Stimulated activated CD8-positive, alpha-beta memory T cell treated with anti-CD3 and anti-CD28 coated beads, Interleukin-4, amount 100 ng/mL, for 24 hours (primary cell): ENCODE measurements around the gene HERC2.

Experiments
- DNase-seq: peaks from one replicate; pipeline ENCODE4 v3.0.0-alpha.2; 2020; ENCODE audit warnings: low read depth

The HERC2 gene

DNA sequence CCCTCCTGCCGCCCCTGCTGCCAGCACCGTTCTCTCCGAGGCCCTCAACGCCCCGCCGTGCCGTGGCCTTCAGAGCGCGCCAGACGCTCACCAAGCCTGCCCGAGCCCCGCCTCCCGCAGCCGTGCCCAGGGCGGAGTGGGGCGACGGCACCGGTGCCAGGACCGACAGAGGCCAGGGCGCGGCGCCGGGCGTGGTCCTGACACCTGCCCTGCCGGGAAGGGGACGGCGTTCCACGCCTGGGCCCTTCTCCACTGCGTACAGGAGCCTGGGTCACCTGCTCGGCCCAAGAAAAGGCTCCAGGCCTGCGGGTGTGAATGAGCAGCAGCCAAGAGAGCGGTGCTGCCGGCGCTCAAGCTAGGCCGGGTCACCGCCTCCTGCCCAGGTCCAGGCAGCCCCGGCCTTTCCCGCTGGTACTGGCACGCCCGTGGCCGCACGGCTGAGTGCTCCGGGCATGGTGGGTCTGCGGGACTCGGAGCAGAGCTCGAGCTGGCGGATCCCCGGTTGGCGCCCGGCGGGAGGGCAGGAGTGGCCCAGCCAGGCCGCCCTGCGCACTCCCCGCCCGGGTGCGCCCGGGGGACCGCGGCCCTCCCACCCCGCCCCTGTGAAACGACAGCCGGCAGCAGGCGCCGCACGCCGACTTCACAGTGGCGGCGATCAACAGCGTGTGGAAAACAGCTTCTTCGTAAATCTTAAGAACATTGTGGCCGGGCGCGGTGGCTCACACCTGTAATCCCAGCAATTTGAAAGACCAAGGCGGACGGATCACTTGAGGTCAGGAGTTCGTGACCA is 227.1 kb downstream of the HERC2 start:
- DNase-seq: no peak

- DNase-seq: no peak
Measured at GRCh38 chr15:28093752-28094535, 228.0 kb downstream of the HERC2 start.

DNA sequence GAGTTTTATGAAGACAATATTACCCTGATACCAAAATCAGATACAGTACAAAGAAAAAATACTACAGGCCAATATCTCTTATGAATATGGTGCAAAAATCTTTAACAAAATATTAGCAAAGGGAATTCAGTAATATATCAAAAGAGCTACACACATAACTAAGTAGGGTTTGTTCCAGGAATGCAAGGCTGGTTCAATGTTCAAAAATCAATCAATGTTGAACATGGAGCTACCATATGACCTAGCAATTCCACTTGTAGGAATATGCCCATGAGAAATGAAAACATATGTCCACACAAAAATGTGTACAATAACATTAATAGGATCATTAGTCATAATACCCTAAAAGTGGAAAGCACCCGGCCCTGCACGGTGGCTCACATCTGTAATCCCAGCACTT is 230.7 kb downstream of the HERC2 start:
- no peak for DNase-seq

DNA sequence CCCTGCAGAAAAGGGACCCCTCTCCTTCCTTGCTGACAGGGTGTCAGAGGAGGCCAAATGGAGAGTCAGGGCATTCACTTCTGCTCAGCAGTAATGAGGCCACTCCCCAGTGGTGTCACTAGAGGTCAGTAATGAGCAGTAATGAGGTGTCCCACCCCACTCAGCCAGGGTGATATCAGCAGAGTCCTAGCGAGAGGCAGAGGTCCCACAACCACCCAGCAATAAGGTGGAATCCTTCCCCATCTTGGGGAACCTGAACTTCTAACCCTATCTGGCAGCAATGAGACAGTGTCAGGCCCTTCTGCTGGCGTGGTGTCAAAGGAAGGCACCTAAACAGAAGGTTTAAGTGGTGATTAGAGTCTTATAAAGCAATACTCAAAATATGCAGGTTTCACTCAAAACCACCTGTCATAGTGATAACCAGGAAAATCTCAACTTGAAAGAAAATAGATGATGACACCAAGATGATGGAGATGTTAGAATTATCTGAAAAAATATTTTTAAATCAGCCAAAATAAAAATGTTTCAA is 235.7 kb downstream of the HERC2 start:
- no peak for DNase-seq

- no peak for DNase-seq
Measured at GRCh38 chr15:28085489-28086174, 236.3 kb downstream of the HERC2 start.

- no peak for DNase-seq
Measured at GRCh38 chr15:28084547-28084946, 237.4 kb downstream of the HERC2 start.

- DNase-seq: no peak
Measured at GRCh38 chr15:28082891-28083684, 238.9 kb downstream of the HERC2 start.

GRCh38 chr15:28081594-28081993 is 240.4 kb downstream of the HERC2 start:
- DNase-seq: no peak

DNA sequence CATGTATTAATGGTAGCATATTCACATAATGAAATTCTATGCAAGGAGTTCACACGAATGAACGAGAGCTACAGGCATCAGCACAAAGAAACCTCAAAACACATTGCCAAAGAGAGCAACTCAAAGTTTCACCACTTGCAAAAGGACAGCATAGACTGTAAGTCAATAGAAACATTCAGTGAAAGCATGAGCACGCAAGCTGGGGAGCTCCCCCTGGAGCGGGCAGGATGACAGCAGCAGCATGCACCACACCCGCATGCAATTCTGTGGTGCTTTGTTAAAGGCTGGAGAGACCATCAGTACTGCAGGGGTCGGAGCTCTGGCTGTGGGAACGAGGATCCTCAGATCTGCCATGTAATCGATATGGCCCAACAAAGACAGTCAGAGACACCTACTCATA is 241.6 kb downstream of the HERC2 start:
- DNase-seq: no peak

GRCh38 chr15:28079313-28079969 is 242.5 kb downstream of the HERC2 start:
- DNase-seq: no peak

DNA sequence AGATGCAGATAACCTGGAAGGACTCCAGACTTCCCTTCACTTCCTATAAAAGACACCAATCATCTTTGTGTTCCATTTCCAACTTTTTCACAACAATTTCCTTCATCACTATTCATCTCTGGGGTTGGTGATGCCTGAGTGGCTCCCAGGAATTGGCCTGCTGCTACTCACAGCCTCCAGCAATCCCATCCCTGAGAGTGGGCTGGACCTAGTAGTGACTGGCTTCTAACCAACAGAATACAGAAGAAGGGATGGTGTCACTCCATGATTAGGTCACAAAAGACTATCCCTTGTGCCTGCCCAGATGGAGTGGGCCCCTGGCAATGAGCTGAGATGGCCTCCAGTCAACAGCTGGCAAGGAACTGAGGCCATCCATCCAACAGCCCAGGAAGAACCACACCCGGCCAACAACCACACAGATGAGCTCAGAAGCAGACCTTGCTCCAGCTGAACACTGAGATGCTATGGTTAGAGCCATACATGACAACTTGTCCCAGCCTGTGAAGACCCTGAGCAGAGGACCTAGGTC is 243.7 kb downstream of the HERC2 start:
- DNase-seq: no peak

- DNase-seq: no peak
Measured at GRCh38 chr15:28075573-28075972, 246.4 kb downstream of the HERC2 start.

GRCh38 chr15:28068930-28069329 is 253.0 kb downstream of the HERC2 start:
- no peak for DNase-seq

DNA sequence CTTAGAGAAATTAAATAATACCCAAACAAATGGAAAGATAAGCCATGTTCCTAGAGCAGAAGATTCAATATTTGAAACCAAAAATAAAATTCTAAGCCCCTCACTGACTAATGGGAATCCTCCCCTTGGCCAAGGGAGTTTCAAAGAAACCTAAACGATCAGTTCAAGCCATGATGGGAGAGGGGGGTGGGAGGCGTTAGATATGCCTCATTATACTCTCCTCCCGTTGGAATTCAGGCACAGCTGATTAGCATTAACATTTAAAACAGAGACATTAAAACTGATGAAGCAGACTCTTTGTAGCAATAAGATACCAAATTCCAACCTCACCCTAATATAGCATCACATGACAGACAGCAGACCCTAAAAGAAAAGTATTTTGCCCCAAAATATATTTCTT is 255.7 kb downstream of the HERC2 start:
- no peak for DNase-seq
